Measurements from ENCODE around the gene BBOF1. TPM values are rescaled to one million over a fixed set of nuclear protein-coding genes. Genes with fewer than 3 reads are reported as not detected.

Gene BBOF1
- total RNA-seq, 1 donor from 2014 or later: 9.3 TPM

GRCh38 chr14:74077401-74077800, 58.3 kb downstream of the BBOF1 start:
- Mint-ChIP-seq H3K9me3 (ENCODE audit: low read depth) (no peaks in the 10 kb centered on the region), H3K36me3 (ENCODE audit: low read depth) (peaks cover under 1% of the 10 kb centered on the region), H3K4me1 (ENCODE audit: low read depth) (no peaks in the 10 kb centered on the region), H3K4me3 (ENCODE audit: unreplicated experiment) (no peak overlapping the region), H3K27ac (ENCODE audit: unreplicated experiment) (no peak overlapping the region), H3K27me3 (ENCODE audit: low read depth) (no peaks in the 10 kb centered on the region)
- TF ChIP-seq, protein P1, sequence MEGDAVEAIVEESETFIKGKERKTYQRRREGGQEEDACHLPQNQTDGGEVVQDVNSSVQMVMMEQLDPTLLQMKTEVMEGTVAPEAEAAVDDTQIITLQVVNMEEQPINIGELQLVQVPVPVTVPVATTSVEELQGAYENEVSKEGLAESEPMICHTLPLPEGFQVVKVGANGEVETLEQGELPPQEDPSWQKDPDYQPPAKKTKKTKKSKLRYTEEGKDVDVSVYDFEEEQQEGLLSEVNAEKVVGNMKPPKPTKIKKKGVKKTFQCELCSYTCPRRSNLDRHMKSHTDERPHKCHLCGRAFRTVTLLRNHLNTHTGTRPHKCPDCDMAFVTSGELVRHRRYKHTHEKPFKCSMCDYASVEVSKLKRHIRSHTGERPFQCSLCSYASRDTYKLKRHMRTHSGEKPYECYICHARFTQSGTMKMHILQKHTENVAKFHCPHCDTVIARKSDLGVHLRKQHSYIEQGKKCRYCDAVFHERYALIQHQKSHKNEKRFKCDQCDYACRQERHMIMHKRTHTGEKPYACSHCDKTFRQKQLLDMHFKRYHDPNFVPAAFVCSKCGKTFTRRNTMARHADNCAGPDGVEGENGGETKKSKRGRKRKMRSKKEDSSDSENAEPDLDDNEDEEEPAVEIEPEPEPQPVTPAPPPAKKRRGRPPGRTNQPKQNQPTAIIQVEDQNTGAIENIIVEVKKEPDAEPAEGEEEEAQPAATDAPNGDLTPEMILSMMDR (IDR thresholded peaks at IDR 0.05): no peak
- DNase-seq (ENCODE audit: low spot score): no peak

GRCh38 chr14:74080820-74081460, 61.8 kb downstream of the BBOF1 start:
- H3K4me1 Mint-ChIP-seq (ENCODE audit: low read depth): peaks cover 24% of the 10 kb centered on the region
- no peaks in the 10 kb centered on the region for H3K9me3 Mint-ChIP-seq (ENCODE audit: low read depth)

DNA sequence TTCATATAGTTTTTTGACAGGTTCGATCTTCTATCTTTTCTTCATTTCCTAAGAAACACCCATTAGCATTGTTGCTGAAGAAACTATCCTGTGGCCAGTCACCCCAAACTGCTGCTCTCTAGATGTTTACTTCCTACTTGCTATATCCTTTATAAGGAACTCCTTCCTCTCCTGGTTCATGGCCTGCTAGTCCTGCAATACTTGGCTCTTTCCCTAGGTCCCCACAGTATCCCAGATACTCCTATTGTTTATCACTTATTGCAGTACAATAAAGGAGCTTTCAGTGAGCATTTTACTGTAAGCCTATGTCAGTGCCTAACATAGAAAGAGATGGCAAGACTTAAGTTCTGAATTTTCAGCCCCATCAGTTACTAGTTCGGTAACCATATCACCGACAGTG, 62.3 kb downstream of the BBOF1 start:
- no peaks in the 10 kb centered on the region for H3K9me3 Mint-ChIP-seq (ENCODE audit: low read depth)
- no peak overlapping the region for H3K27ac Mint-ChIP-seq (ENCODE audit: unreplicated experiment)
- H3K27me3 Mint-ChIP-seq (ENCODE audit: low read depth): no peaks in the 10 kb centered on the region
- H3K36me3 Mint-ChIP-seq (ENCODE audit: low read depth): no peaks in the 10 kb centered on the region
- DNase-seq (ENCODE audit: low spot score): no peak
- TF ChIP-seq, protein P1 (IDR thresholded peaks at IDR 0.05): no peak
- H3K4me3 Mint-ChIP-seq (ENCODE audit: unreplicated experiment): no peak overlapping the region
- H3K4me1 Mint-ChIP-seq (ENCODE audit: low read depth): peaks cover 25% of the 10 kb centered on the region

More at GRCh38 chr14:74080820-74081460, 61.8 kb downstream of the BBOF1 start:
- H3K27ac Mint-ChIP-seq (ENCODE audit: unreplicated experiment): no peak overlapping the region
- H3K4me3 Mint-ChIP-seq (ENCODE audit: unreplicated experiment): no peak overlapping the region
- no peaks in the 10 kb centered on the region for H3K36me3 Mint-ChIP-seq (ENCODE audit: low read depth)
- TF ChIP-seq, protein P1 (IDR thresholded peaks at IDR 0.05): no peak
- H3K27me3 Mint-ChIP-seq (ENCODE audit: low read depth): no peaks in the 10 kb centered on the region
- no peak for DNase-seq (ENCODE audit: low spot score)

DNA sequence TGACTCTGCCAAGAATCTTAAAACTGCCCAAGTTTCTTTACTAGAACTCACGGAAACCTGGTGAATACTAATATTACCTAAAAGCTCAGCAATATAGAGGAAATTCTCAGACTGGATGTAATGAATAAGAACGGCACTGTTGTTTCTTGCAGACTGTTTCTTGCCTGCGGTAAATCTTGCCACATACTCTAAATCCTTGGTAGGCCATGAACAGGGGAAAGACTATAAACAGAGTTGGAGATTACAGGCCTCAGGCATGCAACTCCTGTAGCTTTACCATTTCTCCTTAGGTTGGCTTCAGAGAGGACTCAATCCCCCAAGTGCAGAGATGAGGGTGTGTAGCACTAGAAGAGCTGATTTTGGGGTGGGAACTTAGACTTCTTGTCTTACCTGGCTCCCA, 64.0 kb downstream of the BBOF1 start:
- Mint-ChIP-seq H3K4me1 (ENCODE audit: low read depth) (peaks cover 25% of the 10 kb centered on the region), H3K27me3 (ENCODE audit: low read depth) (no peaks in the 10 kb centered on the region), H3K27ac (ENCODE audit: unreplicated experiment) (no peak overlapping the region), H3K9me3 (ENCODE audit: low read depth) (no peaks in the 10 kb centered on the region), H3K36me3 (ENCODE audit: low read depth) (no peaks in the 10 kb centered on the region), H3K4me3 (ENCODE audit: unreplicated experiment) (peak overlapping the region; percentile 96)
- DNase-seq (ENCODE audit: low spot score): no peak
- TF ChIP-seq, protein P1 (IDR thresholded peaks at IDR 0.05): no peak

GRCh38 chr14:74083784-74084276, 64.7 kb downstream of the BBOF1 start:
- Mint-ChIP-seq H3K4me3 (ENCODE audit: unreplicated experiment) (peak overlapping the region; percentile 96), H3K27ac (ENCODE audit: unreplicated experiment) (peak overlapping the region; percentile 91), H3K9me3 (ENCODE audit: low read depth) (no peaks in the 10 kb centered on the region), H3K27me3 (ENCODE audit: low read depth) (no peaks in the 10 kb centered on the region), H3K36me3 (ENCODE audit: low read depth) (no peaks in the 10 kb centered on the region), H3K4me1 (ENCODE audit: low read depth) (peaks cover 25% of the 10 kb centered on the region)
- TF ChIP-seq, protein P1 (IDR thresholded peaks at IDR 0.05): no peak
- no peak for DNase-seq (ENCODE audit: low spot score)
